ENCODE measurements around the gene CALCOCO2. TPM values are rescaled to one million over a fixed set of nuclear protein-coding genes. Genes with fewer than 3 reads are reported as not detected.

Gene CALCOCO2
- polyA plus RNA-seq, 1 donor (not counting 4 experiments of a cell fraction or from before 2014, with no cell fraction given) = 76.0 TPM

- peak overlapping the region; percentile 97 for H3K27ac ChIP-seq (ENCODE audit: control insufficient read depth, insufficient read depth, low read length)
- H3K79me2 ChIP-seq (ENCODE audit: control insufficient read depth, insufficient read depth, low read length) = peaks cover 49% of the 10 kb centered on the region
- dilution Hi-C loops (cut with MboI; ENCODE audit: extremely low pct_ligation_motif_present, low sequenced_read_pairs) = no loop called here
- no peaks in the 10 kb centered on the region for H3K27me3 ChIP-seq (ENCODE audit: control insufficient read depth, extremely low read depth, insufficient read depth, low read length)
- H4K20me1 ChIP-seq (ENCODE audit: control insufficient read depth, extremely low read depth, insufficient read depth, low read length) = no peaks in the 10 kb centered on the region
- H3K4me2 ChIP-seq (ENCODE audit: control insufficient read depth, extremely low read depth, insufficient read depth, low read depth, low read length) = peak overlapping the region; percentile 97
- FAIRE-seq (no peak), DNase-seq (ENCODE audit: low read depth, low spot score) (no peak)
- H3K9ac ChIP-seq (ENCODE audit: control insufficient read depth, extremely low read depth, insufficient read depth, low read length) = peak overlapping the region; percentile 91
- H2AFZ ChIP-seq (ENCODE audit: control insufficient read depth, low read length) = no peak overlapping the region
- H3K9me1 ChIP-seq (ENCODE audit: control insufficient read depth, extremely low read depth, insufficient read depth, low read length) = no peaks in the 10 kb centered on the region
- peaks cover 18 to 25% of the 10 kb centered on the region in 2 experiments for H3K36me3 ChIP-seq (ENCODE audit: control insufficient read depth in 2 of 2, extremely low read depth in 1 of 2, insufficient read depth in 2 of 2, low read length in 2 of 2)
- peak overlapping the region; percentile 76 to 88 (median 78) for H3K4me3 ChIP-seq (ENCODE audit: control insufficient read depth in 2 of 3, extremely low read depth in 1 of 3, insufficient read depth in 2 of 3, low read depth in 1 of 3, low read length in 3 of 3)
- no peaks in the 10 kb centered on the region for H3K9me3 ChIP-seq (ENCODE audit: control insufficient read depth, low read depth, low read length)
- H3K4me1 ChIP-seq (ENCODE audit: control insufficient read depth, extremely low read depth, insufficient read depth, low read length) = peaks cover 17% of the 10 kb centered on the region
- no peak for TF ChIP-seq EZH2 (IDR thresholded peaks at IDR 0.05; ENCODE audit: low read length)
- no peak for TF ChIP-seq CTCF (optimal IDR thresholded peaks at IDR 0.05 in 1 of 3, IDR thresholded peaks at IDR 0.05 in 1 of 3, conservative IDR thresholded peaks at IDR 0.05 in 1 of 3; ENCODE audit: extremely low read depth in 1 of 3, insufficient read depth in 2 of 3, low read length in 3 of 3)
Observed at GRCh38 chr17:48908853-48909394, 78.1 kb downstream of the CALCOCO2 start.

GRCh38 chr17:48909783-48910182 lies 78.9 kb downstream of the CALCOCO2 start:
- Histone ChIP-seq H4K20me1 (ENCODE audit: control insufficient read depth, extremely low read depth, insufficient read depth, low read length) (no peaks in the 10 kb centered on the region), H3K4me3 (ENCODE audit: control insufficient read depth in 2 of 3, extremely low read depth in 1 of 3, insufficient read depth in 2 of 3, low read depth in 1 of 3, low read length in 3 of 3) (peak overlapping the region; percentile 76 to 88 (median 78)), H3K9me3 (ENCODE audit: control insufficient read depth, low read depth, low read length) (no peaks in the 10 kb centered on the region), H3K27me3 (ENCODE audit: control insufficient read depth, extremely low read depth, insufficient read depth, low read length) (no peaks in the 10 kb centered on the region), H2AFZ (ENCODE audit: control insufficient read depth, low read length) (no peak overlapping the region), H3K4me1 (ENCODE audit: control insufficient read depth, extremely low read depth, insufficient read depth, low read length) (peaks cover 18% of the 10 kb centered on the region), H3K79me2 (ENCODE audit: control insufficient read depth, insufficient read depth, low read length) (peaks cover 55% of the 10 kb centered on the region), H3K4me2 (ENCODE audit: control insufficient read depth, extremely low read depth, insufficient read depth, low read depth, low read length) (peak overlapping the region; percentile 97), H3K9ac (ENCODE audit: control insufficient read depth, extremely low read depth, insufficient read depth, low read length) (peak overlapping the region; percentile 91), H3K36me3 (ENCODE audit: control insufficient read depth in 2 of 2, extremely low read depth in 1 of 2, insufficient read depth in 2 of 2, low read length in 2 of 2) (peaks cover 18 to 30% of the 10 kb centered on the region in 2 experiments), H3K27ac (ENCODE audit: control insufficient read depth, insufficient read depth, low read length) (peak overlapping the region; percentile 97), H3K9me1 (ENCODE audit: control insufficient read depth, extremely low read depth, insufficient read depth, low read length) (no peaks in the 10 kb centered on the region)
- no peak for TF ChIP-seq CTCF (optimal IDR thresholded peaks at IDR 0.05 in 1 of 3, IDR thresholded peaks at IDR 0.05 in 1 of 3, conservative IDR thresholded peaks at IDR 0.05 in 1 of 3; ENCODE audit: extremely low read depth in 1 of 3, insufficient read depth in 2 of 3, low read length in 3 of 3)
- TF ChIP-seq EZH2 (IDR thresholded peaks at IDR 0.05; ENCODE audit: low read length) = no peak
- dilution Hi-C loops (cut with MboI; ENCODE audit: extremely low pct_ligation_motif_present, low sequenced_read_pairs) = no loop called here
- FAIRE-seq (no peak), DNase-seq (ENCODE audit: low read depth, low spot score) (no peak)
